CD1c-positive myeloid dendritic cell (primary cell): Measurements from ENCODE around the gene FRMPD4.

Experiments used
- DNase-seq: peaks from one replicate; pipeline ENCODE4 v3.0.0-alpha.2; 2016; ENCODE audit errors: extremely low spot score

FRMPD4 gene

GRCh38 chrX:12301288-12301687 is 163.0 kb downstream of the FRMPD4 start:
- DNase-seq = no peak

- DNase-seq = no peak
Observed at GRCh38 chrX:12304261-12304660, 166.0 kb downstream of the FRMPD4 start.

GRCh38 chrX:12307961-12308360 is 169.7 kb downstream of the FRMPD4 start:
- no peak for DNase-seq

- no peak for DNase-seq
Observed at GRCh38 chrX:12308420-12308819, 170.1 kb downstream of the FRMPD4 start.

- no peak for DNase-seq
Observed at GRCh38 chrX:12309040-12309743, 170.9 kb downstream of the FRMPD4 start.

- no peak for DNase-seq
Observed at GRCh38 chrX:12309744-12310076, 171.4 kb downstream of the FRMPD4 start.

- DNase-seq = no peak
Observed at GRCh38 chrX:12314651-12315050, 176.4 kb downstream of the FRMPD4 start.

GRCh38 chrX:12315526-12315925 is 177.3 kb downstream of the FRMPD4 start:
- no peak for DNase-seq

- no peak for DNase-seq
Observed at GRCh38 chrX:12319003-12319519, 180.8 kb downstream of the FRMPD4 start.

GRCh38 chrX:12319992-12320391 is 181.7 kb downstream of the FRMPD4 start:
- DNase-seq = no peak

GRCh38 chrX:12322031-12322430 is 183.8 kb downstream of the FRMPD4 start:
- no peak for DNase-seq

GRCh38 chrX:12325171-12325570 is 186.9 kb downstream of the FRMPD4 start:
- DNase-seq = no peak

- DNase-seq = no peak
Observed at GRCh38 chrX:12327836-12328235, 189.6 kb downstream of the FRMPD4 start.

GRCh38 chrX:12329476-12329875 is 191.2 kb downstream of the FRMPD4 start:
- no peak for DNase-seq

- DNase-seq = no peak
Observed at GRCh38 chrX:12330841-12331240, 192.6 kb downstream of the FRMPD4 start.

GRCh38 chrX:12332786-12333347 is 194.6 kb downstream of the FRMPD4 start:
- no peak for DNase-seq

- no peak for DNase-seq
Observed at GRCh38 chrX:12339921-12340320, 201.6 kb downstream of the FRMPD4 start.

GRCh38 chrX:12344954-12345353 is 206.7 kb downstream of the FRMPD4 start:
- no peak for DNase-seq

GRCh38 chrX:12349201-12349600 is 210.9 kb downstream of the FRMPD4 start:
- DNase-seq = no peak

- DNase-seq = no peak
Observed at GRCh38 chrX:12352922-12353321, 214.6 kb downstream of the FRMPD4 start.

GRCh38 chrX:12360383-12360782 is 222.1 kb downstream of the FRMPD4 start:
- DNase-seq = no peak

- DNase-seq = no peak
Observed at GRCh38 chrX:12360986-12361598, 222.8 kb downstream of the FRMPD4 start.

- no peak for DNase-seq
Observed at GRCh38 chrX:12363216-12363615, 224.9 kb downstream of the FRMPD4 start.
